Osteoblast (primary cell): ENCODE measurements around the gene TENM4. TPM values are rescaled to one million over a fixed set of nuclear protein-coding genes. Genes with fewer than 3 reads are reported as not detected.

Source experiments
- DNase-seq: peaks from one replicate; pipeline ENCODE4 v3.0.0; 2011; ENCODE audit warnings: low spot score, mixed read lengths; ENCODE audit not compliant: insufficient read length; ENCODE audit errors: missing footprints
- H2AFZ ChIP-seq: 2 replicates; pipeline ENCODE4 v1.6.0; 2011; ENCODE audit warnings: mild to moderate bottlenecking, low read length
- H3K27ac ChIP-seq: 2 replicates; pipeline ENCODE4 v1.5.1; 2011; ENCODE audit warnings: mild to moderate bottlenecking, low read depth, low read length, moderate library complexity
- H3K27me3 ChIP-seq: 2 replicates; pipeline ENCODE4 v1.6.0; 2012; ENCODE audit warnings: mild to moderate bottlenecking, control low read depth, inconsistent platforms, low read length, moderate library complexity; ENCODE audit not compliant: insufficient read depth
- H3K36me3 ChIP-seq: 2 replicates; pipeline ENCODE4 v1.5.1; 2011; ENCODE audit warnings: mild to moderate bottlenecking, low read length, control low read depth, moderate library complexity; ENCODE audit not compliant: insufficient read depth
- H3K4me1 ChIP-seq: 2 replicates; pipeline ENCODE4 v1.5.1; 2011; ENCODE audit warnings: mild to moderate bottlenecking, low read length, control low read depth, moderate library complexity; ENCODE audit not compliant: insufficient read depth
- H3K4me2 ChIP-seq: 2 replicates; pipeline ENCODE4 v1.6.0; 2011; ENCODE audit warnings: mild to moderate bottlenecking, low read length; ENCODE audit not compliant: insufficient read depth
- H3K4me3 ChIP-seq: fragments of 200-600 bp; sonication (generic); 3 replicates; pipeline ENCODE4 v1.5.1; 2012; ENCODE audit warnings: mild to moderate bottlenecking, low read length, inconsistent platforms; ENCODE audit not compliant: insufficient read depth
- H3K79me2 ChIP-seq: 2 replicates; pipeline ENCODE4 v1.6.0; 2012; ENCODE audit warnings: mild to moderate bottlenecking, low read length, control low read depth, inconsistent platforms; ENCODE audit not compliant: insufficient read depth
- H3K9me3 ChIP-seq: 2 replicates; pipeline ENCODE4 v1.5.1; 2011; ENCODE audit warnings: low read depth, low read length, control low read depth
- H4K20me1 ChIP-seq: 2 replicates; pipeline ENCODE4 v1.6.0; 2012; ENCODE audit warnings: mild to moderate bottlenecking, low read length, control low read depth; ENCODE audit not compliant: insufficient read depth
- total RNA-seq: library from RNA; depleted of rRNA; stranded (reverse); fragments of >200 nt; gene quantifications from 2 replicates; pipeline ENCODE4 v1.2.3, GENCODE V29; 2012
- TF ChIP-seq, protein P1 (sequence below): IDR thresholded peaks from 2 replicates; pipeline ENCODE4 v1.5.1; 2011; ENCODE audit warnings: mild to moderate bottlenecking, low read depth, low read length, moderate library complexity; ENCODE audit errors: extremely low read depth

The TENM4 gene
- total RNA-seq, 1 donor = 63.3 TPM

DNA sequence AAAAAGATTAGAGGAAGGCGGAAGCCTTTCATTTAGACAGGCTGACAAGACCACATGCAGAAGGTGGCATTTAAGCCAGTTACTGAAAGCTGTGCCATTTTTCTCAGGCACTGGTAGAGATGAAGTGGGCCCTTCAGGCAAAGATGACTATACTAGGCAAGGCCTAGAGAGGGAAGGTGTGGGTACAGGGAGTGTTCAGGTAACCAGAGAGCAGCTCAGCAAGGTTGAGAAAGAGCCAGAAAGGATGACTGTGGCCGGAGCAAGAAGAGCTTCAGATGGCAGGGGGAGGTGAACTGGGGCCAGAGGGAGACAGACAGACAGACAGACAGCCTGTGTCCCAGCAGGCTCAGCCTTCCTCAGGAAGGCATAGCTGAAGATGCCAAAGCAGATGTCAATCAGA is 778.0 kb downstream of the TENM4 start:
- no peak for DNase-seq
- H3K36me3 ChIP-seq = no peaks in the 10 kb centered on the region
- H4K20me1 ChIP-seq = peaks cover 5% of the 10 kb centered on the region
- TF ChIP-seq, protein P1, sequence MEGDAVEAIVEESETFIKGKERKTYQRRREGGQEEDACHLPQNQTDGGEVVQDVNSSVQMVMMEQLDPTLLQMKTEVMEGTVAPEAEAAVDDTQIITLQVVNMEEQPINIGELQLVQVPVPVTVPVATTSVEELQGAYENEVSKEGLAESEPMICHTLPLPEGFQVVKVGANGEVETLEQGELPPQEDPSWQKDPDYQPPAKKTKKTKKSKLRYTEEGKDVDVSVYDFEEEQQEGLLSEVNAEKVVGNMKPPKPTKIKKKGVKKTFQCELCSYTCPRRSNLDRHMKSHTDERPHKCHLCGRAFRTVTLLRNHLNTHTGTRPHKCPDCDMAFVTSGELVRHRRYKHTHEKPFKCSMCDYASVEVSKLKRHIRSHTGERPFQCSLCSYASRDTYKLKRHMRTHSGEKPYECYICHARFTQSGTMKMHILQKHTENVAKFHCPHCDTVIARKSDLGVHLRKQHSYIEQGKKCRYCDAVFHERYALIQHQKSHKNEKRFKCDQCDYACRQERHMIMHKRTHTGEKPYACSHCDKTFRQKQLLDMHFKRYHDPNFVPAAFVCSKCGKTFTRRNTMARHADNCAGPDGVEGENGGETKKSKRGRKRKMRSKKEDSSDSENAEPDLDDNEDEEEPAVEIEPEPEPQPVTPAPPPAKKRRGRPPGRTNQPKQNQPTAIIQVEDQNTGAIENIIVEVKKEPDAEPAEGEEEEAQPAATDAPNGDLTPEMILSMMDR = no peak
- H3K4me1 ChIP-seq = peaks cover 14% of the 10 kb centered on the region
- H3K9me3 ChIP-seq = no peaks in the 10 kb centered on the region
- no peak overlapping the region for H3K27ac ChIP-seq
- no peaks in the 10 kb centered on the region for H3K79me2 ChIP-seq
- H3K4me2 ChIP-seq = no peak overlapping the region
- no peaks in the 10 kb centered on the region for H3K27me3 ChIP-seq
- no peak overlapping the region for H3K4me3 ChIP-seq
- no peak overlapping the region for H2AFZ ChIP-seq

- H3K27ac ChIP-seq = no peak overlapping the region
- no peaks in the 10 kb centered on the region for H3K4me1 ChIP-seq
- H3K27me3 ChIP-seq = no peaks in the 10 kb centered on the region
- DNase-seq = no peak
- no peak overlapping the region for H2AFZ ChIP-seq
- TF ChIP-seq, protein P1 = no peak
- no peak overlapping the region for H3K4me2 ChIP-seq
- H4K20me1 ChIP-seq = no peaks in the 10 kb centered on the region
- no peaks in the 10 kb centered on the region for H3K79me2 ChIP-seq
- H3K4me3 ChIP-seq = no peak overlapping the region
- H3K36me3 ChIP-seq = no peaks in the 10 kb centered on the region
- H3K9me3 ChIP-seq = no peaks in the 10 kb centered on the region
Observed at GRCh38 chr11:78660471-78660870, 780.4 kb downstream of the TENM4 start.

DNA sequence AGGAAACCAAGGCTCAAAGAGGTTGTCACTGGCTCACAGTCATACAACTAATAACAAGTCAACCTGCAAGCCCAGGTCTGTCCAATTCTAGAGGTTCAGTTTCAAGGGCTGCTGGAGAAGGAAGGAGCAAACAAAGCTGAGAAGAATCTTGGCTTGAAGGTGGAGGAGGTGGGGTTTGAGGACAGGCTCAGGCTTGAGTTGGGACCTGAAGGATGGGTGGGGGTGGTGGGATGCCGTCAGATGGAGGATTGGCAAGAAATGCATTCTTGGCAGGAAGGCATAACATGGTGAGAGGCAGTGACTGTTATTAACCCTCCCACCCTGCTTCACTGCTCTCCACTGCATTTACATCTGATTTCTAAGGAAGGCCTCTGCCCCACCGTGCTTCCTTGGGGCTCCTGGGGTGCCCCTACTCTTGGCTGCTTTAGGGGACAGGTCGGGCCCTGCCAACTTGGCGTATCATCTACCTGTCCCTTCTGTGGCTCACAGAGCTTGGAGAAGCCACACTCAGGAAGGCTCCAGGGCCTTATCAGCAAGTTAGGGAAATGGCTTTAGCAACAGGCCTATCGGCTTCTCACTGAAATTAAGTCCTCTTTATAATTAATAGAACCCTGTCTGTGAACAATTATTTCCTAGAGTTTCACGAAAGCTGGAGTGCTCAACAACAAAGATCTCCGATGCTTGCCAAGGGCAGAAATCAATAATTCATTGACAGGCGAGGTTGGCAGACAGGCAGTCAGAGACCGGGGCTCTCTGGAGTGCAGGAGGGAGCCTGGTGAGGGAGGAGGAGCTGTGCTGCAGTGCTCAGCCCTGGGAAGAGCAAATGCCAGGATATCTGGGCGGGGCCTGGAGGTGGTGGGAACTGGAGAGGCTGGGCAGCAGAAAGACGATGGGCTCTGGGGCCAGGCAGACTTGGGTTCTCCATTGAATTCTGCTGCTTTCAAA is 781.2 kb downstream of the TENM4 start:
- H3K27me3 ChIP-seq = no peaks in the 10 kb centered on the region
- no peaks in the 10 kb centered on the region for H3K4me1 ChIP-seq
- TF ChIP-seq, protein P1 = no peak
- no peaks in the 10 kb centered on the region for H3K79me2 ChIP-seq
- H3K27ac ChIP-seq = no peak overlapping the region
- H4K20me1 ChIP-seq = no peaks in the 10 kb centered on the region
- H3K4me3 ChIP-seq = no peak overlapping the region
- no peak overlapping the region for H3K4me2 ChIP-seq
- no peaks in the 10 kb centered on the region for H3K9me3 ChIP-seq
- DNase-seq = no peak
- H2AFZ ChIP-seq = no peak overlapping the region
- H3K36me3 ChIP-seq = no peaks in the 10 kb centered on the region

DNA sequence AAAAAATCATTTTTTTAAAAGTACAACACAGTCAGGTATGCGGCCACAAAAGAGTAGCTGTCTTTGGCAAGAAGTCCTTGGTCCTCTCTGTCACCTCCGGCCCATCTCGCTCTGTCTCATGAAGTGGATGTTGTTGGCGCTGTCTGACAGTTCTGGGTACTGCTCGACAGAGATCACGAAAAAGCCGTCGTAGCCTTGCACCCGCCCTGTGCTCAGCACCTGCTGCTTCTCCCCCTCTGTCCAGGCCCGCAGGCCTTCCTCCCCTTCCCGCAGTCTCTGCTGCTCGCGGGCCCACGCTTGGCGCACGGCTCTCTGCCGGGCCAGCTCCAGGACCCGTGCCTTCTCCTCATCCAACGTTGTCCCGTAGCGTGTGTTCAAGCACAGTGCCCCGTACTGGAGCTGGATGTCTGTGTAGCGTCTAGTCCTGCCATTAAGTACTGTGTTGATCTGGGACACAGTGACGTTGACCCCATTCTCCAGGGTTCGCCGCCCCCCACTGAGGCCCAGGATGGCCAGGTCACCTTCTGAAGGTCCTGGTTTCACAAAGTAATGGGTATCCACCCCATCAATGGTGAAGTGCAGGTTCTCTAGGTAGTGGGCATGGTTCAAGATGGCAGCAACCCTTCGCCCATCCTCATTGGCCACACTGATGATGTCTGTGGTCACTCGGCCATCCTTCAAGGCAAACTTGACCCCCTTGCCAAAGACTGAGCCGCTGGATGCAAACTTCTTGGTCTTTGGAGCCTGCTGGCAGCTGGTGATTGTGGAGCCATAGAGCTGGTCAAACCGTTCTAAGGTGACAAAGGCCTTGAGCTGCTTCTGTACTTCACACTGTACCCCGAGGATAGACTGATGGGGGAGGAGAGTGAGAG is 782.6 kb downstream of the TENM4 start:
- Histone ChIP-seq H3K9me3 (no peaks in the 10 kb centered on the region), H3K27ac (no peak overlapping the region), H3K4me1 (no peaks in the 10 kb centered on the region), H4K20me1 (no peaks in the 10 kb centered on the region), H3K4me2 (no peak overlapping the region), H3K36me3 (no peaks in the 10 kb centered on the region), H2AFZ (no peak overlapping the region), H3K79me2 (no peaks in the 10 kb centered on the region), H3K27me3 (no peaks in the 10 kb centered on the region), H3K4me3 (no peak overlapping the region)
- TF ChIP-seq, protein P1 = no peak
- no peak for DNase-seq
